Parathyroid adenoma (tissue), 2 donors: ENCODE data around the gene CCL23.

ENCODE experiments used
- H2AFZ ChIP-seq: fragments of 300-600 bp; sonication (generic); one replicate; pipeline ENCODE4 v1.7.0; 2017; ENCODE audit warnings: antibody characterized with exemption, mild to moderate bottlenecking
- H3K27ac ChIP-seq: fragments of 300-600 bp; sonication (generic); one replicate; pipeline ENCODE4 v1.7.0; 2017
- H3K27me3 ChIP-seq: fragments of 300-600 bp; sonication (generic); one replicate; pipeline ENCODE4 v1.7.0; 2017; ENCODE audit warnings: low read length; ENCODE audit not compliant: control insufficient read depth, insufficient read depth
- H3K36me3 ChIP-seq: fragments of 300-600 bp; sonication (generic); one replicate; pipeline ENCODE4 v1.7.0; 2017; ENCODE audit warnings: low read length; ENCODE audit not compliant: control insufficient read depth, insufficient read depth
- H3K4me1 ChIP-seq: fragments of 300-600 bp; sonication (generic); one replicate; pipeline ENCODE4 v1.7.0; 2017; ENCODE audit warnings: control low read depth
- H3K4me2 ChIP-seq: fragments of 300-600 bp; sonication (generic); one replicate; pipeline ENCODE4 v1.7.0; 2017; ENCODE audit warnings: low read length
- H3K4me3 ChIP-seq: fragments of 300-600 bp; sonication (generic); one replicate; pipeline ENCODE4 v1.7.0; 2017; ENCODE audit warnings: low read depth, low read length
- H3K79me2 ChIP-seq: fragments of 300-600 bp; sonication (generic); one replicate; pipeline ENCODE4 v1.7.0; 2017; ENCODE audit warnings: control low read depth
- H3K9ac ChIP-seq: fragments of 300-600 bp; sonication (generic); one replicate; pipeline ENCODE4 v1.7.0; 2017; ENCODE audit warnings: mild to moderate bottlenecking
- H3K9me3 ChIP-seq: fragments of 300-600 bp; sonication (generic); one replicate; pipeline ENCODE4 v1.7.0; 2017; ENCODE audit warnings: low read length; ENCODE audit not compliant: control insufficient read depth
- TF ChIP-seq, protein P1 (sequence below): fragments of 300-600 bp; sonication (generic); IDR thresholded peaks from one replicate; pipeline ENCODE4 v1.7.0; 2017; ENCODE audit warnings: antibody characterized with exemption, mild to moderate bottlenecking
- donor health status: primary hyperparathyroidism.

The CCL23 gene

DNA sequence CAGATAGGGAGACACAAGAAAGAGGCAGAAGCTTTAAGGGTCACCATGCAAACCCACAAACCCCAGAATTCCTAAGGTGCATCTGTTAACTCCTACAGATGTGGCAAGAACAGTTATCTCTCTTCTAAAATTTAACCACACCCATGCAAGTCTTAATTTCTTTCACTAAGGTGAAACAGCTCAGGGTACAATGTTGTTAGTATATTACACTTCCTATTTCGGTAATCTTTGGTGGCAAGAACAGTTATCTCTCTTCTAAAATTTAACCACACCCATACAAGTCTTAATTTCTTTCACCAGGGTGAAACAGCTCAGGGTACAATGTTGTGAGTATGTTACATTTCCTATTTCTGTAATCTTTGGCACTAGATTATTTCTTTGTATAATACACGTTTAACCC is 6.6 kb downstream of the CCL23 start:
- H3K79me2 ChIP-seq: no peaks in the 10 kb centered on the region
- H3K36me3 ChIP-seq: no peaks in the 10 kb centered on the region
- TF ChIP-seq, protein P1, sequence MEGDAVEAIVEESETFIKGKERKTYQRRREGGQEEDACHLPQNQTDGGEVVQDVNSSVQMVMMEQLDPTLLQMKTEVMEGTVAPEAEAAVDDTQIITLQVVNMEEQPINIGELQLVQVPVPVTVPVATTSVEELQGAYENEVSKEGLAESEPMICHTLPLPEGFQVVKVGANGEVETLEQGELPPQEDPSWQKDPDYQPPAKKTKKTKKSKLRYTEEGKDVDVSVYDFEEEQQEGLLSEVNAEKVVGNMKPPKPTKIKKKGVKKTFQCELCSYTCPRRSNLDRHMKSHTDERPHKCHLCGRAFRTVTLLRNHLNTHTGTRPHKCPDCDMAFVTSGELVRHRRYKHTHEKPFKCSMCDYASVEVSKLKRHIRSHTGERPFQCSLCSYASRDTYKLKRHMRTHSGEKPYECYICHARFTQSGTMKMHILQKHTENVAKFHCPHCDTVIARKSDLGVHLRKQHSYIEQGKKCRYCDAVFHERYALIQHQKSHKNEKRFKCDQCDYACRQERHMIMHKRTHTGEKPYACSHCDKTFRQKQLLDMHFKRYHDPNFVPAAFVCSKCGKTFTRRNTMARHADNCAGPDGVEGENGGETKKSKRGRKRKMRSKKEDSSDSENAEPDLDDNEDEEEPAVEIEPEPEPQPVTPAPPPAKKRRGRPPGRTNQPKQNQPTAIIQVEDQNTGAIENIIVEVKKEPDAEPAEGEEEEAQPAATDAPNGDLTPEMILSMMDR: no peak
- H2AFZ ChIP-seq: no peak overlapping the region
- no peak overlapping the region for H3K27ac ChIP-seq
- no peak overlapping the region for H3K4me2 ChIP-seq
- no peaks in the 10 kb centered on the region for H3K4me1 ChIP-seq
- no peak overlapping the region for H3K4me3 ChIP-seq
- no peak overlapping the region for H3K9ac ChIP-seq
- H3K9me3 ChIP-seq: no peaks in the 10 kb centered on the region
- H3K27me3 ChIP-seq: no peaks in the 10 kb centered on the region

DNA sequence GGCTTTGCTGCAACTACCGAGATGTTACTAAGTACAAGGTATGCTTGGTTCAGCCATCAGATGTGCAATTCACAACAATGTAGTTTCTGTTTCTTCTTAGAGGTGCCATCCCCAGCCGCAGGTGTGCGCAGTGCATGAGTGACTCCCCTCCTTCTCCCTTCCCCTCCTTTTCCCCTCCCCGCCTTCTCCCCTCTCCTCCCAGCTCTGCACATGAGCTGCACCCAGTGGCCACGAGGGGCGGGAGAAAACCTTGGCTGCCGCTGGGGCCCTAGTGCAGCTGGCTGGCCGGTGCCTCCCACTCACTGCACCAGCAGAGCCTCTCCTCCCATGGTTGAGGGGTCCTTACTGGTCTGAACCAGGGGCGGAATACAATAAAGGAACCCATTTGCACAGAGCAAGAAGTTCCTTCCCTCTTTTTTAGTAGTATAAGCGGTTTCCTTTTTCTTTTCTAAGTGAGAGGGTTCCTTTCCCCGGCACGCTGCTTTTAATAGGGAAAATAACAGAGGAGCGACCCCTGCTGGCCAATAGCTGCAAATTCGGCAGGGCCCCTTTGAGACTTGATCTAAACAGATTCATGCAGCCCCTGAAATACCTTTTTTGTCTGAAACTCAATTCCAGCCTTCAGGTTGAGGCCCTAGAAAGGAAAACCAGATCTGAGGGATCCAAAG is 8.6 kb downstream of the CCL23 start:
- Histone ChIP-seq H3K79me2 (no peaks in the 10 kb centered on the region), H3K4me2 (no peak overlapping the region), H3K9ac (no peak overlapping the region), H3K27me3 (no peaks in the 10 kb centered on the region), H3K4me3 (no peak overlapping the region), H3K9me3 (no peaks in the 10 kb centered on the region), H3K36me3 (no peaks in the 10 kb centered on the region), H3K27ac (no peak overlapping the region), H3K4me1 (no peaks in the 10 kb centered on the region), H2AFZ (no peak overlapping the region)
- TF ChIP-seq, protein P1: peak; percentile 6

DNA sequence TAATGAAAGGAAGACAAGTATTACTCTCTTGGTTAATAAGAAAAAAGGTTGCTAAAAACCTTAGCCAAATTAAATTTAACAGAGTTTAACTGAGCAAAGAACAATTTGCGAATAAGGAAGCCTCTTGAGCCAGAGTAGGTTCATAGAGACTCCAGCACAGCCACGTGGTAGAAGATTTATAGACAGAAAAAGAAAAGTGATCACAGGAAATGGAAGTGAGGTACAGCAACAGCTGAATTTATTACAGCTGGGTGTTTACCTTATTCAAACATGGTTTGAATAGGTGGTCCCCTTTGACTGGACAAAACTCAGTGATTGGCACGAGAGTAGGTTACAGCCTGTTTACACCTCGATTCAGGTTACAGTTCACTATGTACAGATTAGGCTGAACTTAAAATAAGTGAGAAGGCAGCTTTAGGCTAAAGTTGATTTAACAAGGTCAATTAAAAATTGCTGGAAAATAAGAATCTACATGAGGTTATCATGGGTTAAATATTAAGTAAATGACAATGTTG is 13.1 kb downstream of the CCL23 start:
- Histone ChIP-seq H3K79me2 (no peaks in the 10 kb centered on the region), H3K4me1 (no peaks in the 10 kb centered on the region), H3K27me3 (no peaks in the 10 kb centered on the region), H3K4me3 (no peak overlapping the region), H3K9me3 (no peaks in the 10 kb centered on the region), H3K36me3 (no peaks in the 10 kb centered on the region), H3K9ac (no peak overlapping the region), H2AFZ (no peak overlapping the region), H3K27ac (no peak overlapping the region), H3K4me2 (no peak overlapping the region)
- TF ChIP-seq, protein P1: no peak

DNA sequence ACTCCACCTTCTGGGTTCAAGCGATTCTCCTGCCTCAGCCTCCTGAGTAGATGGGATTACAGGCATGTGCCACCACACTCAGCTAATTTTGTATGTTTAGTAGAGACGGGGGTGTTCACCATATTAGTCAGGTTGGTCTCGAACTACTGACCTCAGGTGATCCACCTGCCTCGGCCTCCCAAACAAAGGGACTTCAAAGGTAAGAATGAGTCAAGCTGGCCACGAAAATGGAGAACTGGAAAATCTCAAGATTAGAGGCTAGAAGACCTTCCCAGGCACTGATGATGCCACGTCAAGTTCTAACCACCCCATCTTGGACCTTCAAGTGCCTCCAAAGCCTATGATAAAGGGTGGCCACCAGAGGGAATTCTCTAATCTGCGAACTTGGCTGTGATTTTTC is 15.1 kb downstream of the CCL23 start:
- Histone ChIP-seq H3K9me3 (no peaks in the 10 kb centered on the region), H3K27ac (no peak overlapping the region), H3K27me3 (no peaks in the 10 kb centered on the region), H2AFZ (no peak overlapping the region), H3K4me2 (no peak overlapping the region), H3K4me1 (no peaks in the 10 kb centered on the region), H3K4me3 (no peak overlapping the region), H3K36me3 (no peaks in the 10 kb centered on the region), H3K79me2 (no peaks in the 10 kb centered on the region), H3K9ac (no peak overlapping the region)
- TF ChIP-seq, protein P1: no peak
